GM12874 (cell line): ENCODE results near the gene ARHGAP12.

ENCODE experiments used
- CTCF ChIP-seq: IDR thresholded peaks from 2 replicates; pipeline ENCODE4 v1.5.1; 2011; ENCODE audit warnings: low read depth, mild to moderate bottlenecking, control low read depth, low read length, moderate library complexity; ENCODE audit not compliant: insufficient read depth

ARHGAP12 gene

DNA sequence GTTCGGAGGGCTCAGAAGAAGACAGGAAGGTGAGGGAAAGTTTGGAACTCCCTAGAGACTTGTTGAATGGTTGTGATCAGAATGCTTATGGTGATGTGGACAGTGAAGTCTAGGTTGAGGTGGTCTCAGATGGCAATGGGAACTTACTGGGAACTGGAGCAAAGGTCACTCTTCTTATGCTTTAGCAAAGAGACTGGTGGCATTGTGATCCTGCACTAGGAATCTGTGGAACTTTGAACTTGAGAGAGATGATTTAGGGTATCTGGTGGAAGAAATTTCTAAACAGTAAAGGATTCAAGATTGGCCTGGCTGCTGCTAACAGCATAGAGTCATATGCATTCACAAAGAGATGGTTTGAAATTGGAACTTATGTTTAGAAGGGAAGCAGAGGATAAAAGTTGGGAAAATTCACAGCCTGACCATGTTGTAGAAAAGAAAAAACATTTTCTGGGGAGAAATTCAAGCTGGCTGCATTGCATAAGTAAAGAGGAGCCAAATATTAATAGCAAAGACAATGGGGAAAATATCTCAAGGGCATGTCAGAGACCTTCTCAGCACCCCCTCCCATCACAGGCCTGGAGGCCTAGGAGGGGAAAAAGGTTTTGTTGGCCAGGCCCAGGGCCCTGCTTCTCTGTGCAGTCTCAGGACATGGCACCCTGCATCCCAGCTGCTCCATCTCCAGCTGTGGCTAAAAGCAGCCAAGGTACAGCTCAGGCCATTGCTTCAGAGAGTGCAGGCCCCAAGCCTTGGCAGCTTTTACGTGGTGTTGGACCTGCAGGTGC, 26.0 kb upstream of the ARHGAP12 start:
- no peak for TF ChIP-seq CTCF

DNA sequence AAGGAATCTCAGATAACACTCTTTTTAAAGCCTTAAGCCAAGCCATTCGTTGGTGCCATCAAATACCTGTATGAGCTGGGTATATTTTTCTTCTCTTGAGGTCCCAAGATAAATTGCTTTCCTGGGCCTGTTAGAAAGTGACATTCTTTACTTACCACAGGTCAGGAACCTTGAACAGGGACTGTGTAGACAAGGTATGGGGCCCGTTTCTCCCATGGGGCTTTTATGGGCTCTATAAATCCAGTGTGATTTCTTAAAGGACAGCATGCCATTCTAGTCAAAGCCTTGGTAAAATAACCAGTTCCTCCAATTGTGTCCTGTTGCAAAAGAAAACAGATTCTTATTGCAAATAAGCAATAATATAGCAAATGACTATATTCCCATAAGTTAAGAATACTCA, 24.8 kb upstream of the ARHGAP12 start:
- TF ChIP-seq CTCF: no peak

GRCh38 chr10:31953080-31953479, 24.4 kb upstream of the ARHGAP12 start:
- no peak for TF ChIP-seq CTCF

DNA sequence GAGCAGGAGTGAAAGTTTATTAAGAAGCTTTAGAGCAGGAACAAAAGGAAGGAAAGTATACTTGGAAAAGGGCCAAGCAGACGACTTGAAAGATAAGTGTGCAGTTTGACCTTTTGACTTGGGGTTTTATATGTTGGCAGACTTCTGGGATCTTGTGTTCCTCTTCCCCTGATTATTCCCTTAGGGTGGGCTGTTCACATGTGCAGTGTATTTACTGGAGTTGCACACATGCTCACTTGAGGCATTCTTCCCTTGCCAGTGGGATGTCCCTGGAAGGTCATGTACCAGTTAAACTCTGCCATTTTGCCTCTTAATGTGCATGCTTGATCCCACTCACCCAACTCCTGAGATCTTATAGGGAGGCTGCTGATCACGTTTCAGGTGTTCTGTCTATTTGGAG, 23.4 kb upstream of the ARHGAP12 start:
- TF ChIP-seq CTCF: no peak

DNA sequence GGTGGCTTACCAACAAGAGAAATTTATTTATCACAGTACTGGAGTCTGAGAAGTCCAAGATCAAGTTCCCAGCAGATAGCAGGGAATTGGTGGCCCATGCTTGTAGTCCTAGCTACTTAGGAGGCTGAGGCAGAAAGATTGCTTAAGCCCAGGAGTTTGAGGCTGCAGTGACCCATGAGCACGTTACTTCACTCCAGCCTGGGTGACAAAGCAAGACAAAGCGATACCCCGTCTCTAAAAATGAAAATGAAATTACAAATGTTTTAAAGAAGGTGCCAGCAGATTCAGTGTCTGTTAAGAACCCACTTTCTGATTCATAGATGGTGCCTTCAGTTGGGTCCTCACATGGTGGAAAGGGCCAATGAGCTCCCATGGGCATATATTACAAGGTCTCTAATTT, 20.6 kb upstream of the ARHGAP12 start:
- no peak for TF ChIP-seq CTCF

DNA sequence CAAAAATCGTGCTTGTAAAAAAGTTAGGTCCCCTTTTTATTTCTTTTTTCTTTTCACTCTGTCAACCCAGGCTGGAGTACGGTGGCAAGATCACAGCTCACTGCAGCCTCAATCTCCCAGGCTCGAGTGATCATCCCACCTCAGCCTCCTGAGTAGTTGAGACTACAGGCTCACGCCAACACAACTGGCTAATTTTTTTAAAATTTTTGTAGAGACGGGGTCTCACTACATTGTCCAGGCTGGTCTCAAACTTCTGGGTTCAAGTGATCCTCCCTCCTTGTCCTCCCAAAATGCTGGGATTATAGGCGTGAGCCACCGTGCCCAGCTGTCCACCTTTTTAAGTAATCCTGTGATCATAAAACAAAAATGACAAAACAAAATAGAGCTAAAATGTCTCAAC, 19.4 kb upstream of the ARHGAP12 start:
- TF ChIP-seq CTCF: no peak

- TF ChIP-seq CTCF: no peak
Measured at GRCh38 chr10:31947144-31947926, 18.7 kb upstream of the ARHGAP12 start.
